ENCODE data around the gene HIC1.

Gene HIC1

GRCh38 chr17:2057175-2057759 is 2.4 kb downstream of the HIC1 start:
- no peak for DNase-seq
- peaks cover 9% of the 10 kb centered on the region for H3K36me3 ChIP-seq
- H3K4me3 ChIP-seq (ENCODE audit: low read depth, low read length), result no peak overlapping the region
- H3K27me3 ChIP-seq (ENCODE audit: insufficient read depth, low read depth, severe bottlenecking), result peaks cover 3% of the 10 kb centered on the region
- no peak overlapping the region for H3K27ac ChIP-seq
- H3K9me3 ChIP-seq (ENCODE audit: severe bottlenecking), result no peaks in the 10 kb centered on the region
- TF ChIP-seq CTCF (IDR thresholded peaks at IDR 0.05; ENCODE audit: low read depth, low read length), result no peak

GRCh38 chr17:2057760-2058585 is 3.1 kb downstream of the HIC1 start:
- DNase-seq, result no peak
- Histone ChIP-seq H3K27me3 (ENCODE audit: insufficient read depth, low read depth, severe bottlenecking) (peaks cover 3% of the 10 kb centered on the region), H3K36me3 (peaks cover 11% of the 10 kb centered on the region), H3K27ac (no peak overlapping the region), H3K4me3 (ENCODE audit: low read depth, low read length) (no peak overlapping the region), H3K9me3 (ENCODE audit: severe bottlenecking) (no peaks in the 10 kb centered on the region)
- TF ChIP-seq CTCF (IDR thresholded peaks at IDR 0.05; ENCODE audit: low read depth, low read length), result no peak

- Histone ChIP-seq H3K9me3 (ENCODE audit: severe bottlenecking) (no peaks in the 10 kb centered on the region), H3K27me3 (ENCODE audit: insufficient read depth, low read depth, severe bottlenecking) (no peaks in the 10 kb centered on the region), H3K36me3 (peaks cover 18% of the 10 kb centered on the region), H3K27ac (no peak overlapping the region), H3K4me3 (ENCODE audit: low read depth, low read length) (no peak overlapping the region)
- peak; percentile 72 for TF ChIP-seq CTCF (IDR thresholded peaks at IDR 0.05; ENCODE audit: low read depth, low read length)
- no peak for DNase-seq
Measured at GRCh38 chr17:2058586-2059546, 4.0 kb downstream of the HIC1 start.

GRCh38 chr17:2059547-2060384 is 4.9 kb downstream of the HIC1 start:
- Histone ChIP-seq H3K27me3 (ENCODE audit: insufficient read depth, low read depth, severe bottlenecking) (no peaks in the 10 kb centered on the region), H3K27ac (no peak overlapping the region), H3K4me3 (ENCODE audit: low read depth, low read length) (no peak overlapping the region), H3K36me3 (peaks cover 27% of the 10 kb centered on the region), H3K9me3 (ENCODE audit: severe bottlenecking) (no peaks in the 10 kb centered on the region)
- TF ChIP-seq CTCF (IDR thresholded peaks at IDR 0.05; ENCODE audit: low read depth, low read length), result no peak
- no peak for DNase-seq

GRCh38 chr17:2060385-2060658 is 5.4 kb downstream of the HIC1 start:
- Histone ChIP-seq H3K27me3 (ENCODE audit: insufficient read depth, low read depth, severe bottlenecking) (no peaks in the 10 kb centered on the region), H3K27ac (no peak overlapping the region), H3K9me3 (ENCODE audit: severe bottlenecking) (no peaks in the 10 kb centered on the region), H3K36me3 (peaks cover 30% of the 10 kb centered on the region), H3K4me3 (ENCODE audit: low read depth, low read length) (no peak overlapping the region)
- no peak for TF ChIP-seq CTCF (IDR thresholded peaks at IDR 0.05; ENCODE audit: low read depth, low read length)
- no peak for DNase-seq

All from WERI-Rb-1 (cell line).